ENCODE results near the gene ZNF787.

ZNF787 gene

DNA sequence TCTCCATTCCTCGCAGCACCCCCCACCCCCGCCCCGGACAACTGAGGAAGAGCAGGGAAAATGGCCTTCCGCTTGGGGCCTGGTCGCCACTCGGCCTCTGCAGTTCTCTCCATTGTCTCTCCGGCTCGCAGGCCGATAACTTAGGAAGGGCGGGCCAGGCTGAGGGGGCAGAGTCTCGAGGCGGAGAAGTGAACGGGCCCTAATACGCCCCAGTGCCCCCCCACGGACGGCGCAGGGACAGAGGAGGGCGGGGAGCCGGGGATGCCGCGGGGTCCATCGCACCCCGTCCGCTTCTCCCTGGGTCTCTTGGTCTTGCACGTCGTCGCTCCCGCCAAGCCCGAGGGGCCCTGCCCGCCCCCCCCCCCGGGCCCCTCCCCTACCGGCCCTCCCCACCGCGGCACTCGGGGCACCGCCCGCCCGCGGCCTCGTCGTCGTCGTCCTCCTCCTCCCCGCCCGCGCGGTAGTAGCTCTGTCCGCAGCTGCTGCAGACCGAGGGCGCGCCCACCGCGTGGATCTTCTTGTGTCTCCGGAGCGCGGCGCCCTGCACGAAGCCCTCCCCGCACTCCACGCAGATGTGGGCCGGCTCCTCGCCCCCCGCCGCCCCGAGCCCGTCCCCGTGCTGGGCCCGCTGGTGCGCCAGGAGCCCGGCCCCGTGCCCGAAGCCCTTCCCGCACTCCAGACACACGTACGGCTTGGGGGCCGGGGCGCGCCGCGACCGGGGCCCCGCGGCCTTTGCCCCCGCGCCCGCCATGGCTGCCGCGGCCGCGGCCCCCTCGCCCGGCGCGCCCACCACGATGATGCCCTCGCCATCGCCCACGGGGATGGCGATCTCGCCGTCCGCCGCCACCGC is 33.2 kb downstream of the ZNF787 start:
- DNase-seq (ENCODE audit: low read depth) = no peak

DNA sequence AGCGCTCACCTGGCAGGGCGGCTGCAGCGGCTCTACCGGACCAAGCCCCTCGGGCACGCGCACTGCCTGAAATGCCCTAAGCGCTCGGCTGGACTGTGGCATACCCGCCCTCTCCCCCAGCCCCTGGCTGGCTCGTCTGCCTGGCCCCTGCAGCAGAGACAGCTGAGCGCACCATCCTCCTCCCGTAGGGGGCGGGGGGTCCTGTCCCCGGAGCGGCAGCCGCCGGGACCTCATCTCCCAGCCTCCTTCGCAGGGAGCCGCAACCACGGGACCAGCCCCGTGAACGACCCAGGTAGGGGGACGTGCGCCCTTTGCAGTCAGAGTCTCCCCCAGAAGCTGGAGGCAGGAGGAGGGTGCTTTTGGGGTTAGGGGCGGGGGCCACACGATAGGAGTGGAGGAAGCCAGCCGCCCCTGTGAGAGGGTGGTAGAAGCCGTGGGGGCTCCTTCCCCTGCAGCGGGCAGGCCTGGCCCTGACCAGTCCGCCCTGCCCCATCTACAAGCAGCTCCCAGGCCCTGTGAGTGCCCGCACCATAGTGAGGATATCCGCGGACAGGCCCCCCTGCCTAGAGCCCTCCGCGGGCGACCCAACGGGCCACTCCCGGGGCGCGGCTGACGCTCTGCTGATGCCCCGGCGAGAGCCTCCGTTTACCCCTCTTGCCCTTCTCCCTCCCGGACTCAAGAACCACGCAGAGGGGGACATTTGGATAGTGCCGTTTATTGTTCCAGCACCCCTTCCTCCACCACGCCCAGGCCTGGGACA is 34.2 kb downstream of the ZNF787 start:
- DNase-seq (ENCODE audit: low read depth) = no peak

DNA sequence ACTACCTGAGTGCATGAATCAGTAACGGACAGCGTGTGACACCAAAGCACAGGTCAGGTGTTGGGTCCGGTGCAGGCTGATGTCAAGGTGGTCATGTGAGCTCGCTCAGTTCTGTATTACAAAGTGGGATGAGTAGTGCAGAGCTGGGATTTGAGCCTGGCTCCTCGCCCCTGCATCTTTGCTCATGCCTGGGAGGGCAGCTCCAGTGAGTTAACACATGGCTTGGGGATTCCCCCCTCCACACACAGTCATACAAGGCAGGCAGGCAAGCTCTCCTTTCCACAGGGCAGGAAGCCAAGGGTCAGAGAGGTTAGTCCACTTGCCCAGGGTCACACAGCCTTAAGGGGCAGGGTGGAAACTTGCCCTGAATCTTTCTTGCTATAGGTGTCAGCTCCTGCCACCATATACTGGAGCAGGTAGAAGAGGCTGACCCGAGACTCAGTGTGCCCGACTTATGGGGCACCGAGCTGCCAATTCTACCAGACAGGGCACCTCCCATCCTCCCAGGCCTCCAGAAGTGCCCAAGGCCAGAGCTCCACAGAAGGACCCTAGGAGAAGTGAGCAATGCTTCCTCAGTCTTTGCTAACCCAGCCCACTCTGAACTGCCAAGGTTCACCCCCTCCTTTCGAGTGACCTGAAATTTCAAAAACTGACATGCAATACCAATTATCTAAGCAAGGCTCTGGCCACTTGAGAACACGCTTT is 35.4 kb downstream of the ZNF787 start:
- DNase-seq (ENCODE audit: low read depth) = no peak

DNA sequence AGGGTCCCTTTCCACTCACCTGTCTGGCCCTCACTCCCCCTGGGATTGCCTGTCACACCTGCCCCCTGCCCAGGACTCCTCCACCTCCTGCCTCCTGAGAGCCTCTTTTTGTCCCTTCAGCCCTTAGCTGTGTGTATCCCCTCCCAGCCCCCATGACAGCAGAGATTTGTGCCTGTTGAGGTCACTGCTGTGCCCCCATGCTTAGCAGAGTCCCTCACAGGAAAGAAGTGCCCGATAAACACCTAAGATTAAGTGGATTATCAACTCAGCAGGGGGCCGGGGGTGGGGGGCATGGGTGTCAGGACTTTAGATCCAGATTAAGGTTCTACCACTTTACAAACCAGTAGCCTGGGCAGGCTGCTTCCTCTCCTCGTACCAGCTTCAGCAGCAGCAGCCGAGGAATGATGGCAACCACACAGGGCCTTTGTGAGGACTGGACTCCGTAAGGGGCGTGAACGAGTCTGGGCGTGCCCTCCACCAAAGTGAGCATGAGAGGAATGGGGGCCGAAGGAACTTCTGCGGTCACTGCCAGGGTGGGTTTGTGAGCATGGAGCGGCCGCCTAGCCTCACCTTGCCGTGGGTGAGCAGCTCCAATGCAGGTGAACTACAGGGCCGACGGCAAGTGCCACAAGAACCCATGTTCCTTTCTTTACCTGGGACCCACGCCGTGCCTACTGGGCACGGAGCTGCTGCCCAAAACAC is 36.1 kb downstream of the ZNF787 start:
- no peak for DNase-seq (ENCODE audit: low read depth)

DNA sequence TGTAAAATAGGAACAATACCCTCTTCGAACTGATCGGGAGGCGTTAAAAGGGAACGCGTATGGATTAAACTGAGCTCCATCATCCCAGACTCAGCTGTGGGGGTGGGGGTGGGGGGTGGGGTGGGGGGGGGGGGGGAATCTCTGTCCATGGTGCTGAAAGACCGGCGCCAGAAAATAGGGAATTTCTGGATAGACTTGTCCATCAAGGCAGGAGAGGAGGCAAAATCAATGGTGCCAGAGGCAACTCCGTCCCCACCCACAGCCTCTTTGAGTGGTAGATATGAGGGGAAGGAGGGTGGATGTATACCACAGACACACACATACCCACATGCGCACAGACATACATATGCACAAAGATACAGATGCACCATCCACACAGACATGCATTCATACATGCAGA is 37.4 kb downstream of the ZNF787 start:
- DNase-seq (ENCODE audit: low read depth) = no peak

DNA sequence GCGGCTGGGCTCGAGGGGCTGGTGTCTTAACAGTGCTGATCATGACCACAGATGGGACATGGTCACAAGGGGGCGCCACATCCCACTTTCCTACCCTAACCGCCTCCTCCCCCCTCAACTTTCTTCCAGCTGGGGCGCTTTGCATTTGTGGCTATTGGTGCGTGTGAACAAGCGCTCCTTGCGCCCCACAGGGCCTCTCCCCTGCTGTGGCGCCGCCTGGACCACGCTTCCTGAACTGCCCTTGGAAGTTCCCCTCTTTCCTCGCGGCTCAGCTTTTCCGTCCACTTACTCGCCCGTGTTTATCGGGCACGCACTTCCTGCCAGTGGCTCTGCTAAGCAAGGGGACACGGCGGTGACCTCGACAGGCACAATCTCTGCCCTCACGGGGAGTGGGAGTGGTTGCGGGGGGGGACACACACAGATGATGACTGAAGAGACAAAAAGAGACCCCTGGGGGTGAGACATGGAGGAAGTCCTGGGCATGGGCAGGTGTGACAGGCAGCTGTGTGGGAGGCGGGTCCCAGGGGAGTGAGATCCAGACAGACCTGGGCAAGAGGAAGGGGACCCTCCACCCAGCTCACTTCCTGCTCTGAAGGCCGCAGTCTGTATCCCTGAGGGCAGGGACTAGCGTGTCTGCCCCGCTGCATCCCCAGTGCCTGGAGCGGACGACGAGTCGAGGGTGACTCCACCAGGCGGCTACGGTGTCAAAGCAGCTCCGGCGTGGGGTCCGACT is 40.3 kb downstream of the ZNF787 start:
- peak; percentile 75 for DNase-seq (ENCODE audit: low read depth)

DNA sequence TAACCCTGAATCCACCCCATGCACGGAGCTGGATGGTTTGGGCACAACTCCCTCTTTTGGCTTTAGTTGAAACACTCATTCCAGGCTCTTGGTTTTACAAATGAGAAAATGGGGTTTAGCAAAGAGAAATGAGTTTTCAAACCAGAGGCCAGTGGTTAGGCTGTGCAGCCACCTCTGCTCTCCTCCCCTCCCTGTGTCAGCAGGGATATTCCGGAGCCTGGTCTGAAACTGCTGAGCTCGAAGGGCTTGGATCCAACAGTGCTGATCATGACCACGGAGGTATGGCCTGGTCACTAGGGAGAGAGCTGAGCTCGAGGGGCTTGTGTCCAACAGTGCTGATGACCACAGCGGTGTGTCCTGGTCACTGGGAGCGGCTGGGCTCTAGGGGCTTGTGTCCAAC is 41.5 kb downstream of the ZNF787 start:
- DNase-seq (ENCODE audit: low read depth) = no peak

DNA sequence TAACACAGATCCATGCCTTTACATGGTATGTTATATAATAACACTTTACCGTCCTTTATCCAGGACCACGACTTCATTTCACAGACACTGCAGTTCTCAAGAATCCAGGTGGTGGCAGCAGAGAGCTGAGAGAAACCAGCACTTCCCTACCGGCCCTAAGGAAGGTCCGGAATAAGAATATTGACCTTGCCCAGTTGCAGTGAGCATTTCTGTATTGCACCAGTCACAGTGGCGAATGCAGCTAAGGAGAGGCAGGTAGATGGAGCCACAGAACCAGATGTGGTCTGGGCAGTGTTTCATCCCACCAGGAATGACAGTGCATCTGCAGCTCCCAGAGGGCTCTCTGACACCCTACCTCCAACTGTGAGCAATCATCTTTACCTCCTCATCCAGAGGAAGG is 44.6 kb downstream of the ZNF787 start:
- peak; percentile 61 for DNase-seq (ENCODE audit: low read depth)

DNA sequence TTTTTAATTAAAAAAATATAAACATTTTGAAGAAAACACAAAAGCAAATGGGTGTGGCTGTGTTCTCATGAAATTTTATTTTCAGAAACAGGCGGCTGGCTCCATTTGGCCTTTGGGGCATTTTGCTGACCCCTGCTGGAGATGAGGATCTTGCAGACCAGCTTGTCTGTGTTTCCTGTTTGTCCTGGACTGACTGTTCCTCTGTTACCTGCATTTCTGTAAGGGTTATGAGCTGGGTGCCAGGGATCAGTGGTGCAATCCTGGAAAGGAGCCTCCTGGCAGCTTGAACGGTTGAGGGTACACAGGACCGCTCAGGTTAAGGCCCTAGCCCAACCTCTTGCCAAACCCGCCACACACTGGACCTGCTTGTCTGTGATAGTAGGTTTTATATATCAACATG is 49.9 kb downstream of the ZNF787 start:
- DNase-seq (ENCODE audit: low read depth) = peak; percentile 29

DNA sequence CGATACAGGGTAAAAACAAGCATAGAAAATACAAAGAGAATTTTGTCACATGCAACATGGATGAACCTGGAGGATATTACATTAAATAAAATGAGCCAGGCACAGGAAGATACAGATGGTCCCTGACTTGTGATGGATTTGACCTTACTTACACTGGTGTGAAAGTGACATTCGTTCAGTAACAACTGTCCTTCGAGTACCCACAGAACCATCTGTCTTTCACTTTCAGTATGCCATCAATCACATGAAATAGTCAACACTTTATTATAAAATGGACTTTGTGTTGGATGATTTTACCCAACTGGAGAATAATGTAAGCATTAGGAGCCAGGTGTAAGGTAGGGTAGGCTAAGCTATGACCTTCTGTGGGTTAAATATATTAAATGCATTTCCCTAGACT is 51.5 kb downstream of the ZNF787 start:
- DNase-seq (ENCODE audit: low read depth) = no peak

DNA sequence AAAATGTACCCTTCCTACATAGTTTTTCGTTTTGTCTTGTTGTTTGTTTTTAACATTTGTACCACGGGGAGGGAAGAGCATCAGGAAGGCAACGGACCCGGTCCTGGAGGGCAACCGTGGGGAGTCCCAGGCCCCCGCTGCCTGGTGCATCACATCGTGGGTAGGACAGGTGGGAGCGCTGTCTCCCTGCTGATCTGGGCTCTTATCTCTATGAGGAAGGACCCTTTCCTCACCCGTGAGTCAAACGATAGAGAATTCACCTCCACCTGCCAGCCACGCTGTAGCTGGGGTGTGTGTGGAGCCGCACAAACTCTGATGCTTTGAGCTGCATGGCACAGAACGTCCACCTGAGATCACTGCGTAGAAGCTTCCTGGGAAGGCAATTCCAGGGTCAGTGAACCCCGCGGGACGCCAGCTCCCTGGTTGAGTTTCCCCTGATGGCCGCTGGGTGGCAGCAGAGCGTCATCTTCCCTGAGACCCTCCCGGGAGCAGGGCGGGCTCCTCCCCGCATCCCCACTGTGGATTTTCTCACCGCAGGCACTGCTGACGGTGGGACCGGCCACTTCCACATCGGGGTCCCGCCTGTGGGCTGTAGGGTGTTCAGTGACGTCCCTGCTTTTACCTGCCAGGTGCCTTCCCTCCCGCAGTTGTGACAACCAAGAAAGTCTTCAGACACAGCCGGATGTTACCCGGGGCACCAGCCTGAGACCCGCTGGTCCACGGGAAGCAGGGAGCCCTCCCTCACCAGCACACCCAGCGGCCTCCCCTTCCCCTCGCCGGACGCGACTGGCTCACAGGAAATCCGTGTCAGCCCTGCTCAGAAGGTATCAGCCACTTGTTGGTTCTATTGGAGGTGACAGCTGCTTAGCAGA is 54.7 kb downstream of the ZNF787 start:
- peak; percentile 62 for DNase-seq (ENCODE audit: low read depth)

DNA sequence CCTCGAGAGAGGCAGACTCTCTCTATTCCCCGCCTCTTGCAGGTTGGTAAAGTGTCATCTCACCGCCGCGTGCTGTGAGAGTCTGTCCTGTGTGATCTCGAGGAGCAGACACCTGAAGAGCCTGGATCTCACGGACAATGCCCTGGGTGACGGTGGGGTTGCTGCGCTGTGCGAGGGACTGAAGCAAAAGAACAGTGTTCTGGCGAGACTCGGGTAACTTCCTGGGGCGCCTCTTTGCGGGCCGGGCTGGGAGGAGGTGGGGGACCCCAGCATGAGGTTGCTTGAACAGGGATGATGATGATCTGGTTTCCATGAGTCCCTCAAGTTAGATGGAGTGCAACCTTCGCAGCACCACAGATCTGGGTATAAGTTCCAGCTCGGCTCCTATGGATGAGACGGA is 67.5 kb downstream of the ZNF787 start:
- no peak for DNase-seq (ENCODE audit: low read depth)
